Activated CD8-positive, alpha-beta memory T cell treated with anti-CD3 and anti-CD28 coated beads, Interleukin-2, amount 50 U/mL, for 1 hour (primary cell): Measurements from ENCODE around the gene SDR42E1.
"Not testable (repeated sequence)": the region's sequence is repeated elsewhere in the genome, so short reads cannot be mapped to it uniquely, and the experiment has no call there.

Source experiments
- DNase-seq: peaks from one replicate; pipeline ENCODE4 v3.0.0-alpha.2; 2020; ENCODE audit errors: extremely low read depth

SDR42E1 gene

GRCh38 chr16:82037251-82037650 lies 26.0 kb upstream of the SDR42E1 start:
- DNase-seq: no peak

- DNase-seq: no peak
Measured at GRCh38 chr16:82034981-82035612, 23.8 kb upstream of the SDR42E1 start, which contains the start of gene HSD17B2. HSD17B2 (plus strand) TSS chr16:82035253; CDS start chr16:82035425, 172 bp downstream.

- no peak for DNase-seq
Measured at GRCh38 chr16:82033683-82034300, 22.5 kb upstream of the SDR42E1 start.

GRCh38 chr16:82033006-82033405 lies 21.7 kb upstream of the SDR42E1 start:
- no peak for DNase-seq

GRCh38 chr16:82031116-82032084 lies 20.1 kb upstream of the SDR42E1 start:
- DNase-seq: no peak

- no peak for DNase-seq
Measured at GRCh38 chr16:82027629-82028064, 16.4 kb upstream of the SDR42E1 start.

- no peak for DNase-seq
Measured at GRCh38 chr16:82024883-82025282, 13.6 kb upstream of the SDR42E1 start.

DNA sequence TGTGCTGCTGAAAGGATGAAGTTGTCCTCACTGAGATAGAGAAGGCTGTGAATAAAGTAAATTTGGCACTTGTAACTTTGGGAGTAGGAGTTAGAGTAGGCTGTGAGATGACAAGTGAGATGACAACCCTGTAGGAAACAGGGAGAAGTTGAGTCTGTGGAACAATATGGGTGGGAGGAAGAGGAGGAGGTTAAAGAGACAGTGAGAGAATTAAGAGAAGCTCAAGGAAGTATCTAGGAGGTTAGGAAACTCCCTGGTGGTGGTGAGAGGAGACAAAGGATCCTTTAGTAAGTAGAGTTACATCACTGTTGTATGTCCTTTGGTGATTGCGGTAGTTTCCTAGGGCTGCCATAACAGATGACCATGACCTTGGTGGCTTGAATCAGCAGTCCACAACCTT lies 13.0 kb upstream of the SDR42E1 start:
- DNase-seq: no peak

DNA sequence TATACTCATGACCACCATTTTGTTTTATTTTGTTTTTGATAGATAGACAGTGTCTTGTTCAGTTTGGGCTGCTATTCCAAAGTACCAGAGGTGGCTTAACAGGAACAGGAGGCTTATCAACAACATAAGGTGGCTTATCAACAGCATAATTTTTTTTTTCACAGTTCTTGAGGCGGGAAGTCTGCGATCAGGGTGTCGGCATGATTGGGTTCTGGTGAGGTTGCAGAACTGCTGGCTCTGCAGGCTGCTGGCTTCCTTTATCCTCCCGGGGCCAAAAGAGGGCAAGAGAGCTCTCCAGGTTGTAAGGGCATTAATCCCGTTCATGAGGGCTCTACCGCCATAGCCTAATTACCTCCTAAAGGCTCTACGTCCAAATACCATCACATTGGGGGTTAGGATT lies 11.9 kb upstream of the SDR42E1 start:
- no peak for DNase-seq

DNA sequence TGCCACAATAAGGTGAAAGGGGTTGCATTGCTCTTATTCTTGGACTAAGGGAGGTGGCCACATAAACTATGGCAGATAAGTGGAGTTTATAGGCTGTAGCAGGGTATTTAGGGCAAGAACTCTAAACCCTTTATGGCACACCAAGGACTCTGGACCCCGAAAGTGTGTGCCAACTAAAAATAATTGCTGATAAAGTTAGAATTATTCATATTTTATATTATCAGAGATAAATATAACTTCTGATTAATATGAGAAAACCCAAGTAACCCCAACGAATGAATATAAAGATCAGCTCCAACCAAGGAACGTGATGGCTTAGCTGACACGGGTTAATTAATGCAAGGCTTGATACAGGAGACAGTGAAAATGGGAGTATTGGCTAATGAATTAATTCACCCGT lies 8.8 kb upstream of the SDR42E1 start:
- DNase-seq: no peak

GRCh38 chr16:82019535-82019934 lies 8.3 kb upstream of the SDR42E1 start:
- DNase-seq: no peak

DNA sequence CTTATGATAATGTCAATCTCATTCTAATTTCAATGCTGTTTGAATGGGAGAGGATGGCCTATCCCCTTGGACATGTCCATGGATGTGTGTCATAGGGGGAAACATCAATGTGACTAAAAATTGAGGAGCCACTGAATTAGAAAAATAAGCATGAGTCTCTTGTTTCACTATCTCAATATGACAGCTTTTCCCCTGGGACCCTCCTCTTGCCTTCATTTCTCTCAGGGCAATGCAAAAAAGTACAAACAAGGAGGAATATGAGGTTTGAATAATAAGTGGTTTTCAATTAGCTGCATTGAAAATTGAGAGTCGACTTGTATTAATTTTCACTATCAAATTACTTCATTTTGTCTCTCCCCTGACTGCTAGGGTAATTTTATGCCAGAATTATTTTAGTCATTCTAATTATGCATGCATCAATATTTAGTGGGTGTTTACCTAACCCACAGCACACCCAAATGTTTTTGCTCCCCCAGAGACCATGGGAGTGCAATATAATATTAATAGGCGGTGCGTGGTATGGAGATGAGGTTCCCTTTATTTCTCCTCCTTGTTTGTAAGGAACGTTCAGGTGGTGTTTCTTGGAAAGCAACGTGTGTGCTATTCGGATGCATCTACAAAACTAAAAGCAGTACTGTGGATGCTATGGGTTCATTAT lies 6.8 kb upstream of the SDR42E1 start:
- DNase-seq: no peak

GRCh38 chr16:82016964-82017363 lies 5.7 kb upstream of the SDR42E1 start:
- no peak for DNase-seq

GRCh38 chr16:82016263-82016662 lies 5.0 kb upstream of the SDR42E1 start:
- no peak for DNase-seq

DNA sequence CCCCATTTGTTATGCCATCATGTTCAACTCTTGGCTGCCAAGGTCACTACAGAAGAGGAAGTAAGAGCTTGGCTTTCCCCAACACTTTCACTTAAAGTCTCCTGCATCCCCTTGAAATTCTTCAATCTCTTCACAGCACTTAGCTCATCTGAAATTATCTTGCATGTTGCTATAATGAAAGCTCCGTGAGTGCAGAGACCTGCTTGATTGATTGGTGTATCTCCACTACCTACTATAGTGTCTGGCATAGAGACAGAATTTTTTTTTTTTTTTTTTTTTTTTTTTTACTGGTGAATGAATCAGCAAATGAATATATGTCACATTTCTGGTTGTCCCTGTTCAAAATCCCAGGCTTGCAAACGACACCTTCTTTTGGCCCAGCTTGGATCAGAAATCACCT lies 1.9 kb upstream of the SDR42E1 start:
- DNase-seq: no peak

DNA sequence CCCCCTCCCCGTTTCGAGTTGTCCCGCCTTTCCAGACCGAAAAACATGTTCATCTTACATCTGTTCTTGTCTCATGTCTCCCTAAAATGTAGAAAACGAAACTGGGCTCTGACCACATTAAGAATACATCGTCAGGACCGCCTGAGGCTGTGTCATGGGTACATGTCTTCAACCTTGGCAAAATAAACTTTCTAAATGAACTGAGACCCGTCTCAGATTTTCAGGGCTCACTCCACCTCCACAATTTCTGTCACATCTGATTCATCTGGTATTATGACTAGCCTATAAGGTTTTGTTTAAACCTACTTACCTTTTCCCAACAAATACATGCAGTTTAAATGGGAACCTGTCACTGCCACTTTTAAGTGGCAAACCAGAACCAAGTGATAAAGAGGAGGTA lies 621 bp downstream of the SDR42E1 start:
- DNase-seq: no peak

DNA sequence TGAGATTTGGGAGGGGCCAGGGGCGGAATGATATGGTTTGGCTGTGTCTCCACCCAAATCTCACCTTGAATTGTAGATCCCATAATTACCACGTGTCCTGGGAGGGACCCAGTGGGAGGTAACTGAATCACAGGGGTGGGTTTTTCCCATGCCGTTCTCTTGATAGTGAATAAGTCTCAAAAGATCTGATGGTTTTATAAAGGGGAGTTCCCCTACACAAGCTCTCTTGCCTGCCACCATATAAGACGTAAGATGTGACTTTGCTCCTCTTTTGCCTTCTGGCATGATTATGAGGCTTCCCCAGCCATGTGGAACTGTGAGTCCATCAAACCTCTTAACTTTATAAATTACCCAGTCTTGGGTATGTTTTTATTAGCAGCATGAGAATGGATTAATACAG lies 1.5 kb downstream of the SDR42E1 start:
- DNase-seq: not testable (repeated sequence)

- DNase-seq: no peak
Measured at GRCh38 chr16:82008957-82009592, 2.2 kb downstream of the SDR42E1 start.

DNA sequence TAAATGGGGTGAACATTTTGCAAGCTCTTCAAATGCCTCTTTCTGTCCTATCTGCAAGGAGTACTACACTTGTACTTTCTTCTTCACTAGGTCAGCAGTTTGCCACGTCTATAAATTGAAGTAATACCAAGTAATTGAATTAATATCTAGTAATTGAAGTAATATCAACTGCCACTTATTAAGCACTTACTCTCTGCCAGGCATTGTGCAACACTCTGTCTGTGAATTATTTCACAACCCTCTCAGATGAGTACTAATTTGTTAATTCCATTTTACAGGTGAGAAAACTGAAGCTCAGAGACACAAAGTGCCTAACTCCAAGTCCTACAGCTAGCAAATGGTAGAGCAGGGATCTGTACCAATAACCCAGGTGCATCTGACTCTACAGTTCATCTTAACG lies 4.1 kb downstream of the SDR42E1 start:
- no peak for DNase-seq

DNA sequence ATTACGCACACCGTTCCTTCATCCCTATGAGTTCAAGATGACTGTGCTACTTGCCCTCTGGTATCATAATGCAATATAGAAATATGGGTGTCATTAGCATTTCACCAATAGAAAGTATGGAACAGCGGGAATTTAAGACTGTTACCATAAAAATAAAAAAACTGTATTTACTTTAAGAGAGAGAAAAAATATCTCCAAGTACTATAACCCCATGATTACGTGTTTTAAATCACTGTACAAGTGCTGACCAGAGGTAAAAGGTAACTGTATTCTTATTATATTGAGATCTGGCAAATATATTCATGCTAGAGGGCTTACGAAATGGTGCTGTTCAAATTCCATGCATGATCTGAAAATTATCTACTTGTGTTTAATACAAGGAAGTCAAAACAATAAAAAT lies 5.2 kb downstream of the SDR42E1 start:
- no peak for DNase-seq

DNA sequence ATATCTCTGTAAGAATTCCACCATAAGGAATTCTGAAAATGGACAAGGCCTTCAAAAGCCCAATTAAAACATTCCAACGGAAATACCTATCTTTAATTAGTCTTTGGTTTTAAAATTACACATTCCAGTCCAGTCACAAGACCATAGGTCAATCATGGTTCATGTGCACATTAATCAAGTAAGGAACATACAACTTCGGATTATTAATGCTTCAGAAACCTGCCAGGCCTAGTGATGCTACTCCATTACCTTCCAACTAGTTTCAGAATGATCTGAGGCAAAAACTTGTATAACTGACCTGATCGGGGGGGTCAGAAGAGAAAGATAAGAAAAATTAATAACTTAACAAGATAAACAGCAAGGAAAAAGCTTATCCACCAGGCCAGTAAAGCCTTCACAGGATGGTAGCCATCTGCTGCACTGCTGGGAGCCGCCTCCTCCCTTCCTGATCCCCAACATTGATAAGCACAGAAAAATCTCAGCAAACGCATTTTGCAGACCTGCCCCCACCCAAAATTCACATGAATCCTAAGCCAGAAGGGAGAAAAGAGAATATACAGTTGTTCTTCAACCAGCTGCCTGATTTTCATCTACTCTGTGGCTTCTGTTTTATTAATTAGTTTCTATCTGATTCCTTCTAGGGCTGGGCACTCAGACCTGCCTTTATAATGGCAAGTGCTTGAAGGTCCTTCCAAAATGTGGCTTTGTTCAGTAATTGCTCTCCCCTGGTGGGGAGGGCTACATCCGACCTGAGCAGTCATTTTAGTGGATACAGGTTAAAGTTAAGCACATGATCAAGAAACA lies 6.0 kb downstream of the SDR42E1 start:
- no peak for DNase-seq
